GM18505 (cell line): ENCODE results near the gene CRYBG1.

Source experiments
- ATAC-seq: cut with Tn5 transposase; IDR thresholded peaks from one replicate; pipeline ENCODE4 v1.9.1; 2021; ENCODE audit not compliant: unreplicated experiment
- POLR2A ChIP-seq: IDR thresholded peaks from 4 replicates; pipeline ENCODE4 v1.6.1; 2011; ENCODE audit warnings: borderline replicate concordance; ENCODE audit not compliant: insufficient read depth, insufficient read length; ENCODE audit errors: extremely low read depth

Gene CRYBG1, protein sequence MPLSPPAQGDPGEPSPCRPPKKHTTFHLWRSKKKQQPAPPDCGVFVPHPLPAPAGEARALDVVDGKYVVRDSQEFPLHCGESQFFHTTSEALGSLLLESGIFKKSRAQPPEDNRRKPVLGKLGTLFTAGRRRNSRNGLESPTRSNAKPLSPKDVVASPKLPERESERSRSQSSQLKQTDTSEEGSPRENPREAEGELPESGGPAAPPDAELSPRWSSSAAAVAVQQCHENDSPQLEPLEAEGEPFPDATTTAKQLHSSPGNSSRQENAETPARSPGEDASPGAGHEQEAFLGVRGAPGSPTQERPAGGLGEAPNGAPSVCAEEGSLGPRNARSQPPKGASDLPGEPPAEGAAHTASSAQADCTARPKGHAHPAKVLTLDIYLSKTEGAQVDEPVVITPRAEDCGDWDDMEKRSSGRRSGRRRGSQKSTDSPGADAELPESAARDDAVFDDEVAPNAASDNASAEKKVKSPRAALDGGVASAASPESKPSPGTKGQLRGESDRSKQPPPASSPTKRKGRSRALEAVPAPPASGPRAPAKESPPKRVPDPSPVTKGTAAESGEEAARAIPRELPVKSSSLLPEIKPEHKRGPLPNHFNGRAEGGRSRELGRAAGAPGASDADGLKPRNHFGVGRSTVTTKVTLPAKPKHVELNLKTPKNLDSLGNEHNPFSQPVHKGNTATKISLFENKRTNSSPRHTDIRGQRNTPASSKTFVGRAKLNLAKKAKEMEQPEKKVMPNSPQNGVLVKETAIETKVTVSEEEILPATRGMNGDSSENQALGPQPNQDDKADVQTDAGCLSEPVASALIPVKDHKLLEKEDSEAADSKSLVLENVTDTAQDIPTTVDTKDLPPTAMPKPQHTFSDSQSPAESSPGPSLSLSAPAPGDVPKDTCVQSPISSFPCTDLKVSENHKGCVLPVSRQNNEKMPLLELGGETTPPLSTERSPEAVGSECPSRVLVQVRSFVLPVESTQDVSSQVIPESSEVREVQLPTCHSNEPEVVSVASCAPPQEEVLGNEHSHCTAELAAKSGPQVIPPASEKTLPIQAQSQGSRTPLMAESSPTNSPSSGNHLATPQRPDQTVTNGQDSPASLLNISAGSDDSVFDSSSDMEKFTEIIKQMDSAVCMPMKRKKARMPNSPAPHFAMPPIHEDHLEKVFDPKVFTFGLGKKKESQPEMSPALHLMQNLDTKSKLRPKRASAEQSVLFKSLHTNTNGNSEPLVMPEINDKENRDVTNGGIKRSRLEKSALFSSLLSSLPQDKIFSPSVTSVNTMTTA (N-terminal part only)

DNA sequence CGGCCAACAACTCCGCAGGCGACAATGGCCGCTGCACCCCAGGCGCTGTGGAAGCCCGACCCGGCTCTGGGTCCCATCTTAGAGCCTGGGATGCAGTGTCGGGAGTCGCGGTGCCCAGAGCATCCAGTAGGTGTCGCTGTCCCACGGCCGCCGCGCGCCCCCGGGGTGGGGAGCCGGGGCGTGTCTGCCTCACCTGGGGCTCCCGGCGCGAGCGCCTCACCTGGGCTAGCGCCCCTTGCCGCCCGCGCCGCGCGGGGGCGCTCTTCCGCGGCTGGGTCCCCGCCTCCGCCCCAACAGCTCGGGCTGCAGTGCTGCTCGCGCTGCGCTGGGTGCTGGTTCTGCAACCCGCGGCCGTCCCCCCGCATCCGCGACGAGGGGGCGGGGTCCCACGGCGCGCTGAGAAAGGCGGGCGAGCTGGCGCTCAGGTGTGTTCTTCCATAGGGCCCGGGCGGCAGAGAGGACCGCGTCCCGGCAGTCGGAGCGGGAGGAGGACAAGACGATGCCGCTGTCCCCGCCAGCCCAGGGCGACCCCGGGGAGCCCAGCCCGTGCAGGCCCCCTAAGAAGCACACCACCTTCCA lies at the start of gene CRYBG1:
Gene CRYBG1 (plus strand): TSS at position 308 of the 579 bp plus-strand sequence. CDS start 192 bp downstream, at position 500.
- peak; percentile 75 for ATAC-seq
- no peak for TF ChIP-seq POLR2A

DNA sequence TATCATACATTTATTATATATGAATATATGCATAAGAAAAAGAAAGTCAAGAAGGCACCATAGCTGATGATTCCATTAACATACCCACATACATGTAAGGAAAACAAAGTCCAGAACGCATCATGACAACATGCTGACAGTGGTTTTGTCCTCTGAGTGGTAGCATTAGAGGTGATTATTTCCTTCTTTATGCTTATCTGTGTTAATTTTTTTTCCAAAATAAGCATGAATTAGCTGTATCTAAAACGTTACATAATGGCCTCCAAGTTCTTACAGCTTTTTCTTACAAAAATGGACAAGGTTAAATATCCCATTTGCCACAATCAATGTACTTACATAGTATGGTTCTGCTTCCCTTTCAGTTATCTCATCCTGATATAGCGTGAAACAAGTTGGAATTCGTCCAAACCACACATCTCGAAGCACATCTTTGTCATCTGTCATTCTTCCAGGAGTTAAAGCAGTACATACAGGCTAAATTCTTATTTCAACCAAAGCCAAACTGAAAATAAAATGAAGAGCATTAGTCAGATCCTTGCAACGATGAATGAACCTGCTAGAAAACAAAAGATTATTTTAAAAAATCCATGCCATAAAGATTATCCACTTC lies 44.6 kb upstream of the CRYBG1 start:
- no peak for TF ChIP-seq POLR2A
- no peak for ATAC-seq

DNA sequence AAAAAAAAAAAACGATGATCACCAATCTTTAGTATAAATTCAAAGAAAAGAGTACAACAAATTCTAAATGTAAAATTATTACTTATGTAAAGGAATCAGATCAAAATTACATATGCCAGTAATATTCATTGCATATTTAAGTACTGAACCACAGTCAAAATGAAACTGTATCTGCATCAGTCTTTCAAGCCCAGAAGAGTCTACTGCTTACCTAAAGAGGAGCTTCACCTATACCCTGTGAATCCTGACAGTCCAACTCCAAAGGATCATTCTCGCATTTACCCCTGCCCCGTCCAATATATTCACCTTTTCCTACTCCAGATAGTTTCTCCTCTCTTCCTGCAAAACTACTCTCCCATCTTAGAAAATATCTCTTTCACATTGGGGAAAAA lies 44.1 kb upstream of the CRYBG1 start:
- no peak for ATAC-seq
- TF ChIP-seq POLR2A = no peak

DNA sequence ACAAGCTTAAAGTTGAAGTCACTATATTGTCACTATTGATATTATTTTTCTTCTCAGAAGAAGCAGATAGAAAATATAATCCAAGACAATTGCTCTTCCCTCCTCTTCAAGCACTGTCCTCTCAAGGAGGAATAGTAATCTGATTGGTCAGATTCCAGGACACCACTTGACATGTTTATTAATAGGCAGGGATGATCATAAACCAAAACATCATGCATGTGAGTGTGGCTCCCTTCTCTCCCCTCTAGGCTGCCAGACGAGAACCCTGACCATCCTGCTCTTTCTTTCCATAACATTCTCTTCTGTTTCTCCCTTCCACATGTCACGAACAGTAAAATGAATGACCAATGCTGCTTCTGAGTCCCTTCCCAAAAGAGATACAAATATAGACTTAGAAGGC lies 42.5 kb upstream of the CRYBG1 start:
- ATAC-seq = no peak
- TF ChIP-seq POLR2A = no peak

DNA sequence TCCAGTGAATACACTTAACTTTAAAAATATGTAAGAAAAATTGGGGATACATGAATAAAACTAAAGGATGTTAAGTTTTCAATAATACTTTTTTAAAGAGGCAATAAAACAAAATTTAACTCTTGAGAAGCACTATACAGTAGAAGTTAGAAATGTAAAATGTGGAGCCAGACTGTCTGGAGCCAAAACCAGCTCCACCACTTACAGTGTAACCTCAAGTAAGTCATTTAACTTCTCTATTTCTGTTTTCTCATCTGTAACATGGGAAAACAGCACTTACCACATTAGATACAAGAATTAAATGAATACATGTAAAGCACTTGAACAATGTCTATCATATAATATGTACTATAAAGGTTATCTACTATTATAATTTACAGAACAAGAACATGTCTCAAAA lies 41.7 kb upstream of the CRYBG1 start:
- no peak for TF ChIP-seq POLR2A
- no peak for ATAC-seq

DNA sequence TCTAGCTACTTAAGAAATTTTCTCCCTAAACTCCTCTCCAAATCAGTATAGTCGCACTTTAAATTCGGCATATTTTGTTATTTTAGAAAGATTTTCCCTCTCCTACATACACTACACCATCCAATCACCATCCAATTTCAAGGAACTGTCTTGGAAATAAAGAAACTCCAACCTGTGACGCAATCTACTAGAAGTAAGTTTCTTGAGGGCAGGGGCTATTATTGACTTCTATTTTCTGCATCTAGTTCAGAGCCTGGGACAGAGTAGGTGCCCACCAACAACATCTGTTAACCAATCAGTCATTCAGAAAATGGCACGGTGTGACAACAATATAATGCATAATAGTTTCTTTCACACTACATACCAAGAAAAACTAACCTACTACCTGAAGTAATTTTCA lies 38.6 kb upstream of the CRYBG1 start:
- no peak for ATAC-seq
- no peak for TF ChIP-seq POLR2A

DNA sequence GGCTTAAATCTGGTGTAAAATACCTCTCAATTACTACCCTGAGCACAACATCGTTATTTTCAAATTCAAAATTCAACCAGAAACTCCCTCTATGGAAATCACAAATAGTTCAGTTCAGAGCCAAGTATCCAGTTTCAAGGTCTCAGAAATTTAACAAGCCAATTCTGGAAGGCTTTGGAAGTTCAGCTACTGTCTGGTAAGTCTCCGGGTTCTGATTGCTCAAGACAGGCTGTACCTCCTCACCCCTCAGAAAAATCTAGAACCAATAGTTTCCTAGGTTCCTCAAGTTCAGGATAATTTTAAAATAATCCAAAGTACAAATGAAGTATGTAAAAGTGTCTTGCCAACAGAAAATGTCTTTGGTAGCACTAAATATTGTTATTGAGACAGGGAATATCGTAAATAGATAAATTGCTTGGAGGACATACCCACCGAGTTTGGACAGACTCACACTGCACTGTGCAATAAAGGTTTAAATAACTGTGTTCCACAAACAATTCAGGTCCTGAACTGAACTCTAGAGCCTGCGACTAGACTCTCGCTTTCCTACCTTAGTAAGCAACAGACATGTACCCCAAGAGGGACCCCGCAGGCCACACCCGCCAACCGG lies 35.7 kb upstream of the CRYBG1 start:
- TF ChIP-seq POLR2A = no peak
- ATAC-seq = no peak

DNA sequence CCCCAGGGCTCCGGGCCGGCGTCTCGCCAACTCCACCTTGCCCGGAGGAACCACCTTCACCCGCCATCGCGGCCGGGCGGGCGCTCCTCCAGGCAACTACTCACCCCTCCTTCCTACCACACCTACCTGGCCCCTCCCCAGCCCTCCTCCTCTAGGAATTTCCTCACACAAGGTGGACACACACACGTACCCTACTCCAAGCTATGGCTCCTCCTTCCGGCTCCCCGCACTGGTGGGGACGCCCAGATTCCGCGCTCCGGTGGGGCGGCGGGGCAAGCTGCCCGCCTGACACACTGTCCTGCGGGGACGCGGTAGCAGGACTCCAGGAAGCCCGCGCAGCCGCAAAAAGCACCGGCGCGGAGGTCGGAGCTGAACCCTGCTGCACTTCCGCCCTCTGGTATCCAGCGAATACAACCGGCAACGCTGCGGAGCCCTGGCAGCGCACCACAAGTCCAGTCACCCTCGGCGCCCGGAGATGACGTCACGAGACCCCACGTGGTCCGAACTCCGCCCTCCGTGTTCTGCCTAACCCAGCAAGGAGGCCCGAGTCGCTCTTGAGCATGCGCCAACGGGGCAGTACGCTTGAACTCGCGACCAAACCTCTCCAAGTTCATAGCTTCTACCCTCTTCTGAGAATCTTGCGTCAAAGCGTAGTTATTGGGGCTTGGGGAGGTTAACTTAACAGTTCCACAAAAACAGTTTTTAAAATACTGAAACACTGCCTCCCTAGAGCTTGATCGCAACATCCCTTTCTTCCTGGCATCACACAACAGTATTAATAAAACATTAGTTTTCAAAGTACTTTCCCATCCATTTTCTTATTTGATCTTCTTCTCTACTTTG lies 35.0 kb upstream of the CRYBG1 start, which contains the start of gene ATG5:
Gene ATG5 (minus strand): TSS at position 425 of the 843 bp plus-strand sequence. CDS start 9,552 bp downstream, outside the sequence.
- peak; percentile 92 for TF ChIP-seq POLR2A
- peak; percentile 97 for ATAC-seq

DNA sequence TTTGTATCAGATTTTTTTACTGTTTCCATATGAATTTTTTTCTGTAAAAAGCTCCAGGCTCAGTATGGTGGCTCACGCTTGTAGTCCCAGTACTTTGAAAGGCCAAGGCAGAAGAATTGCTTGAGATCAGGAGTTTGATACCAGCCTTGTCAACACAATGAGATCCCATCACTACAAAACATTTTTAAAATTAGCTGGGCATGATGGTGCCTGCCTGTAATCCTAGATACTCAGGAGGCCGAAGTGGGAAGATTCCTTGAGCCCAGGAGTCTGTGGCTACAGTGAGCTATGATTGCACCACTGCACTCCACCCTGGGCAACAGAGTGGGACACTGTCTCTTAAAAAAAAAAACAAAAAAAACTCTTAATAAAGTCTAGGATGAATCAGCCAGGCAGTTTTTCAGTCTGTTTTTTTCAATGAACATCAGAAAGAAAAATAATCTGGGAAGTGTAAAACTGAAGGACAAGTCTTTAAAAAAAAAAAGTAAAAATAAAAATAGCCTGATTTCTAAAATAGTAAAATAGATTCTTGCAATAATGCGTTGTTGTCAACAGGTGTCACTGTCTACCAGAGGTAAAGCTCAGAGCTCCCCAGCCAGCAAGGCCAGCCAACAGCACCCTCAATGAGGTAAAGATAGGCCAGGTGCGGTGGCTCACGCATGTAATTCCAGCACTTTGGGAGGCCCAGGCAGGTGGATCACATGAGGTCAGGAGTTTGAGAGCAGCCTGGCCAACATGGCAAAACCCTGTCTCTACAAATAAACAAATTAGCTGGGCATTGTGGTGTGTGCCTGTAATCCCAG lies 25.7 kb upstream of the CRYBG1 start:
- TF ChIP-seq POLR2A = no peak
- ATAC-seq = no peak

DNA sequence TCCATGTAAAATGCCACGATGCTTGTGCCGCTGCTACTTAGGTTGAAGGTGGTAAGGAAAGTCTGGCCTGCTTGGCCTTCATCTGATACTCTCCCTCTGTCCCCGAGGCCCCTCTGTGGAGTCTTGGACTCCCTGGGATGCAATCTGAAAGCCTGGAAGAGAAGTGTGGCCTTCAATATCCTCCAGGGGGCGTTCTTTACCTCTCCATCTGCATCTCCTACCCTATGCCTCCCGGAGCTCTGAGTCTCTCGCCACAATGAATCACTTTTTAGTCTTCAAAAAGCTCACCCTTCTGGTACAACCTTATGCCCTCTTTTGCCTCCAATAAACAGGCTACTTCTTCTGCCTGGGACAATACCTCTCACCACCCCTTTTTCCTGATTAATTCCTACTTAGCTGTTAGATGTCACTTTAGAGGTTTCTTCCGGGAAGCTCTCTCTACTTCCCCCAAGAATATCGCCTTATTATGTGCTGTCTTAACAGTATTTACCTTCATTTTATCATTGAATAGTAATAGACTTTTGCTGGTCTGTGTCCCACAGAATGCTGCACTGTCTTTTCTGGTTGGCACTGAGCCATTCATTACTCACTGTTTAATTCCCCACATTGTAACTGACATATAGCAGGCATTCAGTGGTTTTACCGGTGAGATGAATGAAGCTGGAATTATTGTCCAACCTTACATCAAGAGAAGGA lies 21.0 kb upstream of the CRYBG1 start:
- TF ChIP-seq POLR2A = no peak
- ATAC-seq = no peak

DNA sequence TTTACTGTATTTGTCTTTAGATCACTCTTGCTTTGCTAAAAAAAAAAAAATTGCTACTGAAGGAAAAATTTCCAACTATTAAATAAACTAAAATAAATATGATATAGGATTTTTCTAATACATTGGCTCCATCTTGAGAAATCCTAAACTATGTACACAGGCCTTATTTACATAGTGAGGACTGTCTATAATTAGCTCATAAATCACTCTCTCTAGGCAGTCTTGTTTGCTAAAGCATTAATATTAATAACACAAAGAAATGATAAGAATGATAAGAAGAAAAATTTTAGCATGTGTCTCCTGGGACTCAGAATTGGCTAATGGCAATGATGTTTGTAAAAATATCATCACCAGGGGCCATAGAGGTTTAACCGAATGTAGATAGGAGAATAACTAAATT lies 13.3 kb upstream of the CRYBG1 start:
- TF ChIP-seq POLR2A = no peak
- ATAC-seq = no peak
